Right renal pelvis (tissue), 4 donors: ENCODE measurements around the gene RHBDD3. TPM values are rescaled to one million over a fixed set of nuclear protein-coding genes. Genes with fewer than 3 reads are reported as not detected.
"Not testable (repeated sequence)": the region's sequence is repeated elsewhere in the genome, so short reads cannot be mapped to it uniquely, and the experiment has no call there.

ENCODE experiments used
- DNase-seq, 4 donors: peaks; one replicate each; pipeline ENCODE4 v3.0.0-alpha.2; 2013; ENCODE audit warnings: low read depth in 4 of 4, low spot score in 3 of 4, missing footprints in 1 of 4
- polyA plus RNA-seq, 4 donors: library from polyadenylated mRNA; unstranded; fragments of 120-200 nt; gene quantifications; one replicate each; pipeline ENCODE4 v1.2.1, GENCODE V29; 2013; ENCODE audit not compliant: insufficient read length in 4 of 4

RHBDD3 gene
- polyA plus RNA-seq, 4 donors, result 25.4 to 37.8 (median 27.1) TPM

DNA sequence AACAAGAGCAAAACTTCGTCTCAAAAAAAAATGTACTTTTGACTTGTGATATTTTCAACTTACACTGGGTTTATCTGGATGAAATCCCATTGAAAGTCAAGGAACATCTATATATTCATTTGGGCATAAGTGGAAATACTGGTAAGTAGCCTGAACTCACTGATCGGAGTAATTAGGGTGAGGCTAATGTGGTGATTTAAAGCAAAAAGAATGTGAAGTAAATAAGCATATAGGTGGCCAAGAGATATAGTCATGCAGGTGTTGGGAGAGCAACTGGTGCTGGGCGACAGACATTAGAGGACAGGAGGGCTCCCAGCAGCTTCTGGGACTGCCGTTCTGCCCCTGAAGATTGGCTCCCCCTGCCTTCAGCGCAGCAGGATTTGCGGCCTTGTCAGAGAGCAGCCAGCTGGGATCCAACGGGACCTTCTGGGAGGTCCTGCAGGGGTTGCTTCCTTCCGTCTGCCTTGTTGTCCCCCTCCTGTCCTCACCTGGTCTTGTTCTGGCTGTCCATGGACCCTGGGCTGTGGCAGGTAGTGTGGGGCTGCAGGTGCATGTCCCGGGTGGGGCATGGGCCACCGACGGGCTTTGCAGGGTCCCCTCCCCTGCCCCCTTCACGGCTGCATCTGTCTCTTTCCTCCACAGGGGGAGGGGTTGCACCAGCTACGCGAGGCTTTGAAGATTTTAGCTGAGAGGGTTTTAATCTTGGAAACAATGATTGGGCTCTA is 14.1 kb downstream of the RHBDD3 start:
- no peak for DNase-seq

DNA sequence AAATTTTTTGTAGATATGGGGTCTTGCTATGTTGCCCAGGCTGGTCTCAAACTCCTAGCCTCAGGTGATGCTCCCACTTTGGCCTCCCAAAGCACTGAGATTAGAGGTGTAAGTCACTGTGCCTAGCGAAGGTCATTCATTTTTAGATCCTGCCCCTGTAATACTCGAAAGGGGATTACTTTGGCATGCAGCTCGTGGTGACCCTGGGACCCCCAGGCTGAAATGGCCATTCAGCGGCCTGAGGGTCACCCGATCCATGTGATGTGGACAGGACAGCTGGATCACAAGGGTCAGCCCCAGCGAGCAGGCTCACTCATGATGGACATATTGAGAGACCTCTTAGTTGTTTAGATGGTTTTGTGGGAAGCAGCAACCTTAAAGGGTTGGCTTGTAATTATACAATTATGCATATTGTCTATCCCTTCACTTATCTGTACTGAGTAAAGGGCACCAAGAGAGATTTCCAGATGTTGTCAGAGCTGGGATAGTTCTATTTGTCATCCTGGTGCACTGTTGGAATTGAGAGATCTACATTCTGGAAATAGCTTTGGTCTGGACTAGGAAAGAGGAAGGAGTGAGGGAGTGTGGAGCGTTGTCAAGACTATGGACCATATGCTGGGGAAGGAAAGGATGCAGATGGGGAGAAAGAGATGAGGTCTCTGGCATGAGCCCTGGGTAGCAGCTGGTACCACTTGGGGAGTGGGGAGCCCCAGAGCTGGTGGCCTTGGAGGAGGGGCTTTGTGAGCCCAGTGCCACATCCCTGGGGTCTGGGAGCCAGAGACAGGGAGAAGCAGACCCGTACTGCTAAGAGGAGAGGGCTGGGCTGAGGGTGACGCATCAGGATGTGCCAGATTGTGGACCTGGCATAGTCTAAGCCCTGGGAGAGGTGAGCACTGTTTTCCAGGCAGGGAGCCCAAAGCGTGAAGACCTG is 15.5 kb downstream of the RHBDD3 start:
- no peak for DNase-seq

DNA sequence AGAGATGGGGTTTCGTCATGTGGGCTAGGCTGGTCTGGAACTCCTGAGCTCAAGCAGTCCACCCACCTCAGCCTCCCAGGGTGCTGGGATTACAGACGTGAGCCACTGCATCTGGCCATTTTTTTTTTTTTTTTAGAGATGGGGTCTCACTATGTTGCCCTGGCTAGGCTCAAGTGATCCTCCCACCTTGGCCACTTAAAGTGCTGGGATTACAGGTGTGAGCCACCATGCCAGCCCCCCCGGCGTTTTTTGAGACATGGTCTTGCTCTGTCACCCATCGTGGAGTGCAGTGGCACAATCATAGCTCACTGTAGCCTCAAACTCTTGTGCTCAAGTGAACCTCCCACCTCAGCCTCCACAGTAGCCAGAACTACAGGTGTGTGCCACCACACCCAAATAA is 16.5 kb downstream of the RHBDD3 start:
- DNase-seq, result no peak

DNA sequence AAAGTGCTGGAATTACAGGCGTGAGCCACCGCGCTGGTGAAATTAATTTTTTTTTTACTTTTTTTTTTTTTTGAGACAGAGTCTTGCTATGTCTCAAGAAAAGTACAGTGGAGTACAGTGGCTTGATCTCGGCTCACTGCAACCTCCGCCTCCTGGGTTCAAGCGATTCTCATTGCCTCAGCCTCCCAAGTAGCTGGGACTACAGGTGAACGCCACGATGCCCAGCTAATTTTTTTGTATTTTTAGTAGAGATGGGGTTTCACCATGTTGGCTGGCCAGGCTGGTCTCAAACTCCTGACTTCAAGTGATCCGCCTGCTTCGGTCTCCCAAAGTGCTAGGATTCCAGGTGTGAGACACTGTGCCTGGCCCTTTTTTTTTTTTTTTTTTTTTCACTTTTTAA is 19.9 kb downstream of the RHBDD3 start:
- not testable (repeated sequence) for DNase-seq

DNA sequence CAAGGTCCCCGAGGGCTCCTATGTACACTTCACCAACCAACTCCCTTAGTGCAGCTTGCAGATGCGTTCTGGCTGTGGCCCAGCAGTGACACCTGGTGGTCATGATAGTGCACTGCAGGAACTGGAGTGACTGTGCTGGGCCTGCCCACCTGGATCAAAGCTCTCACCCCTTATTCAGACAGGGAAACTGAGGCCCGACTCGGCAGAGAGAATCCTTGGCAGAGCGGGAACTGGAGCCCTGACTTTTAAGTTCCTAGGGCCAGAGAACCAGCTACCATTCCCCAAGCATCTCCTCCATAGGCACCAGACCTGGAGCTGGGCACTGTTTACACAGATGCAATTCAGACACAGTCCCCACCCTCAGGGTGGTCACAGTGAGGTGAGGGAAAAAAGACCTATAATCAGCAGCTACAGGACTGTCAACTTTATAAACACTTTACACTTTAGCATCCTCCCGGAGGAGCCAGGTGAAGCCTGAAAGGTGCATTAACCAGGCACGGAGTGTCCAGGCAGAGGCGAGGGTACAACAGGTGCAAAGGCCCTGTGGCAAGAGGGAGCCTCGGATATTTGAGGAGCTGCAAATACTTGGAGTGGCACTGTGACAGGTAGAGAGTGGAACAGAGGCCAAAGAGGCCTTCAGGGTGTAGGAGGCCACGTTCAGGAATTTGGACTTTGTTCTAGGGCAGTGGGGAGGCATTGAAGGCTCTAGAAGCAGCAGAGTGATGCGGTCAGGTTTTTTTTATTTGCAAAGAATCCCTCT is 22.0 kb downstream of the RHBDD3 start:
- peak in 3 of 4 donors; percentile 39 to 53 (median 48) for DNase-seq

DNA sequence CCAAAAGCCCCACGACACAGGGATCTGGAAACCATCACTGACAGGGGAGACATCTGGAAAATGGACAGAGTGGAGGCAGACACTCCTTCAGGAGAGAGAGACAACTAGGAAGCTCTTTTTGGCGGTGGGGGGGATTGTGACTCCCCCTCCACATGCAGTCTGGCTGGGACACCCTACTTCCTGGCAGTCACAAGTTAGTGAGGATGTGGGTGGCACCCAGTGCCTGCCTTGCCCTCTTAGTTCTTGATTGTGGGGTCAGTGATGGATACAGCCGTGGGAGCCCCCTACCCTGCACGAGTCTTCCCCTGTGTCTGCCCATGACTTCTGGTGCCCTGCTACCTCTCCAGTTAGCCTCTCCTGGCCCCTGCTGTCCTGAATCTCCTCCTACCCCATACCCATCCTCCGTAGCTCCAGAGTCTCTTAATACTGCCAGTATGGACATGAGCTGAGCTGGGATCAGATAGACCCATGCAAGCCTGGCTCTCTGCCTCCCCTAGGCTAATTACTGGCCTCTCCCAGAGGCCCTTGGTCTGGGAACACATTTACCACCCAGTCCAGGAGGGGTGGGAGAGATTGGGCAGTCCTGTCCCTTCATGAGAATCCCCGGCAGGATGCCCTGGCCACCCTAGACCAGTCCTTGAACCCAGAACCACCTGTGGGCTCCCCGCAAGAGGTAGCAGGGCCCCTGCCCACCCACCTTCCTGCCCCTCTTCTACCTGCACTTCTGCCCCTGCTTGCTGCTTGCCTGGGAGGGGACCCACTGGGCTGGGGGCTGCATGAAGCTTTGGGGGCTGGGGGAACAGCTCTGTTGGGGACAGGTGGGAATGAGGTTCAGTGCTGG is 22.8 kb downstream of the RHBDD3 start:
- no peak for DNase-seq

DNA sequence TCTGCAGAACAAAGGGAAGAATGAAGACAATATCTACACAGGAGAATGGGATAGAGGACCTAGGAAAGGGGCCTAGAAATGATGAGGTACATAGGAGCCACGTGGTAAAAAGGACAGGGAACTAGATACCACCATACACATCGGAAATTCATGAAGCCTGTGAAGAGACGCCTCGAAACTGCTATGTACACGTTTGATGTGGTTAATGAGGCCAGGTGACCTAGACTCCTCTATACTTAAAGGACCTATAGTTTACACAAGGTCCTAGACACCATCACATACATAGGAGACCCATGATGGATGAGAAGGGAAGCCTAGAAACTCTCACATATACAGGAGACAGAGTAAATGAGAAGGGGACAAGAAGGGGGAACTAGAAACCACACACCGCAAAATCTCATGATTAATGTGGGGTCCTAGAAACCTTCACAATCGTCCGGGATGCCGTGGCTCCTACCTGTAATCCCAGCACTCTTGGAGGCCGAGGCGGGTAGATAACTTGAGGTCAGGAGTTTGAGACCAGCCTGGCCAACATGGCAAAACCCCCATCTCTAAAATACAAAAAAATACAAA is 23.8 kb downstream of the RHBDD3 start:
- DNase-seq, result no peak

DNA sequence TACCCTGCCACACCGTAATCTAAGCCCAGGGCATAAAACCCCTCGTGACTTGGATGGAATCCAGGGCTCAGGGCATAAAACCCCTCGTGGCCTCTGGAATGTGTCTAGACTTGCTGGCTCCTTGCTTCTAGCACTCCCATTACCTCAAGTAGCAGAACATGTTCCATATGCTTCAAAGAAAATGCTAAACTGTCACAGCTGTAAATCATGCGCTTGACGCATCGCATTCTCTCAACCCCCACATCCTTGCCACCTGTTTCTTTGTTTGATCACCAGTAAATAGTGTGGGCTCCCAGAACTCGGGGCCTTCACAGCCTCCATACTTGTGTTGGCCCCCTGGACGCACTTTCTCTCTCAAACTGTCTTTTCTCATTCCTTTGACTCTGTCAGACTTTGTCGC is 27.3 kb downstream of the RHBDD3 start:
- not testable (repeated sequence) for DNase-seq

DNA sequence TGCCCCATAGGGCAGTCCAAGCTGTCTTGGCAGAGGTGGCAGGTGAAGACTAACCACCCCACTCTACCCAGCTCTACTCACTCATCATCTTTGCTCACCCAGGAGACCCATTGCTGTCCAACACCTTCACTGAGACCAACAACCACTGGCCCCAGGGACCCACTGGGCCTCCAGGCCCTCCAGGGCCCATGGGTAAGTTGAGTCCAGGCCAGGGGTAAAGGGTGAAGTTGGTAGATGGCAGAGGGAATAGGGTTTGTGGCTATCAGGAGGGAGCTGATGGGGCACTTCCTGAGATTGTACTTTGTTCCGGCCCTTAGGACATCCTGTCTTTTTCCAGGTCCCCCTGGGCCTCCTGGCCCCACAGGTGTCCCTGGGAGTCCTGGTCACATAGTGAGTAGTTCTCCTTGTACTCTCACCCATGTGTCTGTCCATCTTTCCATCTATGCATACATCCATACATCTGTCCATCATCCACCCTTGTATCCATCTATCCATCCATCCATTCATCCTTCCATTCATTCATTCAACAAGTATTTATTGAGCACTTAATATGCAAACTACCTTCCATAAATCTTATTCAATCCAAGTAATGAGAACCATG is 34.4 kb downstream of the RHBDD3 start:
- DNase-seq, result no peak

DNA sequence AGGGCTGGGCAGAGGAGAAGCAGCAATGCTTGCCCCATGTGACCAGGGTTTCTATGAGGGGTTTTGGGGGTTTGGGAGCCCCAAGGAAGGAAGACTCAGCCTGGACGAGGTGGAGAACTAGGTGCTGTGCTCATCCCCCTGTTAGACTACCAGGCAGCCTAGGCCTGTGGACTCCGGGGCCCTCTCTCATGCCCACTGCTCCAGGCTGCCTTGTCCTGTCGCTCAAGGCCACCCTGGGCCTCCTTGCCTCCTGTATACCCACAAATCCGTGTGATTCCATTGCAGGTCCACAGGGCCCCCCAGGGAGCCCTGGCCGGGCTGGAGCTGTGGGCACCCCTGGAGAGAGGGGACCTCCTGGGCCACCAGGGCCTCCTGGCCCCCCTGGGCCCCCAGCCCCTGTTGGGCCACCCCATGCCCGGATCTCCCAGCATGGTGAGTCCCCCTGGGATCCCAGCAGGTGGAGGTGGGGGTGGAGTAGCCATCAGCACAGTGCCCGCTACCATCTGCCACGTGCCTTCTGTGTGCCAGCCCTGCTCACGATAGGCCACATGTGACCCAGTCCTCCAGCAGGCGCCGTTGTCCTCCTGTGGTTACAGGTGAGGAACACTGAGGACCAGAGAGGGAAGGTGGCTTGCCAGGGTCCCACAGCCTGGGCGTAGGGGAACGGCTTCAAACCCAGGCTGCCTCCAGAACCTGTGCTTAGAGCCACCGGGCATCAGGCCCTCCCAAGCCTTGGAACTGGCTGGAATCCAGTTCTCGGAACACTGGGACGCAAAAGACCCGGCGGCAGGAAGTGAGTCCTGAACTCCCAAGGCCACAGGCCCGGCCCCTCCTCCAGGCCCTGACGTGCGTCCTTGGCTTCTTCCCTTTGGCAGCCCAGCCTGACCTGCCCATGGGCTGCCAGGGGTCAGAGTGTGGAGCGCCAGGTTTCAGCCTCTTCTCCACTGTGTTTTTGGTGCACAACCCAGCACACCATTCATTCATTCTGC is 35.5 kb downstream of the RHBDD3 start:
- DNase-seq, result no peak

DNA sequence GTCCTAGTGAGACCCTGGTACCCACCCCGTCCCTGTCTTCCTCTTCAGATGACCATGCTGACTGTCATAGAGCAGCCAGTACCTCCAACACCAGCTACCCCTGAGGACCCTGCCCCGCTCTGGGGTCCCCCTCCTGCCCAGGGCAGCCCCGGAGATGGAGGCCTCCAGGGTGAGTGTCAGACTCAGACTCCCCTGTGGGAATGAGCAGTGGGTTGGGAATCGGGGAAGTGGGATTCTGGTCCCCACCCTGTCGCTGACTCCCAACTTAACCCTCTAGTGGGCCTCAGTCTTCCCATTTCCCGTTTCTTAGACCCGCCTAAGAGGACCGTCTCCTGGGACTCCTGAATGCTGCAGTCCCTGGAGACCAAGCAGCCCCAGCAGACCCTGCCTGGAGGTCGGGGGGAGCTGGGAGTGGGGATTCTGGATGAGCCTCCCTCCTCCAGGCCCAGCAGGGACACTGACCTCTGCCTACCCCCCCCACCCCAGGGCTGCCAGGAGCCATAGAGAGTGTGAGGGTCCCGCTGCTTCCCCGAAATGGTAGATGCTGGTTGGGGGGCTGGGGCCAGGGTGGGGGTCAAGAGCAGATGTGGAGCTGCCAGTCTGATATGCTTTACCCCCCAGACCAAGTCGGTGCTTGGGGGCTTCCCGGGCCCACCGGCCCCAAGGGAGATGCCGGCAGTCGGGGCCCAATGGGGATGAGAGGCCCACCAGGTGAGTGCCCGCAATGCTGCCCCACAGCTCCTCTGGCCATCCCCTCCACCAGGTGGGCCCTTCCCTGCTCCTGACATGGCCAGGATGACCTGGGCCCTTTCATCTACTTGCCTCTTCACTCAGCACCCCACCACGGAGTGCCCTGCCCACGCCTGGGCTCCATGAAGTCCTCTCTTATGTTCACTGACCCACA is 36.6 kb downstream of the RHBDD3 start:
- no peak for DNase-seq

DNA sequence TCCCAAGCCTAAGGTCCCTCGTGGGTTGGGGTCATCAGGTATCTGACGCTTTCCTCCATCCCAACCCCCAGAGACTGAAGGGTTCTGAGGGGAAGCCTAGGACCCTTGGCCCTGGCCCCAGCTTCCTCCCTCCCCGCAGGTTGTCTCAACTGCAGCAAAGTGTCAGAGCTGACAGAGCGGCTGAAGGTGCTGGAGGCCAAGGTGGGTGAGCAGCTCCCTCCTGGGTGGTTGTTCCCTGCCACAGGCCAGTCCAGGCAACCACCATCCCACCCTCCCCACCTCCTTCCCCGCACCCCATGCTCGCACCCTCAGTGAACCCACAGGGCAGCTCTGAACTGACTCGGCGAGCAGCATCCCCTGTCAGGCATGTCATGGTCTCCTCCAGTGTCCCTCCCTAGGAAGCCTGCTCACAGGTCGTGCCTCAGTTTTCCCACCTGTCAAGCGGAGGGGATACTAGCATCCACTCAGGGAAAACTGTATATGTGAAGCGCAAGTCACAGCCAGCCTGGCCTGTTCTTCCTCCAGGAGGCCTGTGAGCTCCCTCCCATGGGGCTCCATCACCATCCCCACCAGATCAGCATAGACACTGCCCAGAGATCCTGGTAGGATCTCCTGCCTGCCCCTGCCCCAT is 41.3 kb downstream of the RHBDD3 start:
- no peak for DNase-seq

DNA sequence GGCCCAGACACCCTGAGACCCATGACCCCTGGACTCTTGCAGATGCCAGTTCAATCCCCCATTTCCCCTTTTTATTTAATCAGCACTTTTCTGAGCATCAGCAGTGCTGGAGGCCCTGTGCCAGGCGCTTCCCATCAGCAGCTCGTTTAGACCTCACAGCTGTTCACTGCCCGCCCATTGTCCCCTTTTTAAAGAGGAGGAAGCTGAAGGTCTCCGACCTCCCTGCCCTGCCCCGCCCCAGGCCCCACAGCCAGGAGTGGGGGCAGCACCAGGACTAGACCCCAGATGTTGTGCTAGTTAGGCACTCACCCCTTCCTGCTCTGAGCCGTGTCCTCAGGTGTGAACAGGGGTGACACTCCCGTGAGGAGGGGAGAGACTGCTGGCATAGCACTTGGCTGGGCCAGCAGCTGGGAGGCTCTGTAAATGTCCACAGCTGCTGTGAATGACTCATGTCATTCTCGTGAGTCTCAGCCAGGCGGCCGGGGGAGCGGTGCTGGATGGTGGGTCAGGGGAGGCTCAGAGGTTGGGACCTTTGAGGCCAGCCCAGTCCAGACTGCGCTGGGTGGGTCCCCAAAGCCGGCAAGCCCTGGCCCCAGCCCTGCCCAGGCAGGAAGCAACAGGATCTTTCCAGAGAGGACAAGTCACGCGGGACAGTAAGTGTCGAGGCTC is 42.2 kb downstream of the RHBDD3 start:
- DNase-seq, result no peak

DNA sequence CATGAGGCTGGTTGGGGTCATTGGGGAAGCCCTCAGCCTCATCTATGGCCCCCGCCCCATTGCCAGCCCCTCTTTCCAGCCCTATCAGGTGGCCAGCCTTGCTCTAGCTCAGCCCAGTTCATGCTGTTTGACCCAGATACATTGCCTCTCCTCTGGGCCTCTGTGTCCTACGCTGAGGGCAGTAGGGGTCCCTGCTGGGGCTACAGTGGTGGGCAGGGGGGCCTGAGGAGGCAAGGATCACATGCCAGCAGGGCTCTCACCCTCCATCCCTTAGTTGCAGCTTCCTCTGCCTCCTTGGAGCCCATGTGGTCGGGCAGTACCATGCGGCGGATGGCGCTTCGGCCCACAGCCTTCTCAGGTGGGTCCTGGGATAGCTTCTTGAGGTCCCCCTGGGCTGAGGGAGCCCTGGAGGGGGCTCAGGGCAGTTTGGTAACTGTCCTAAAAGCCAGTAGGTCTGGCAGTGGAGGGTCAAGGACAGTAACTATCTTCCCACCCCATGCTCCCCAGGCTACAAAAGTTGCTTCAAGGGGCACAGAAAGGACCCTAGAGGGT is 42.8 kb downstream of the RHBDD3 start:
- DNase-seq, result no peak

DNA sequence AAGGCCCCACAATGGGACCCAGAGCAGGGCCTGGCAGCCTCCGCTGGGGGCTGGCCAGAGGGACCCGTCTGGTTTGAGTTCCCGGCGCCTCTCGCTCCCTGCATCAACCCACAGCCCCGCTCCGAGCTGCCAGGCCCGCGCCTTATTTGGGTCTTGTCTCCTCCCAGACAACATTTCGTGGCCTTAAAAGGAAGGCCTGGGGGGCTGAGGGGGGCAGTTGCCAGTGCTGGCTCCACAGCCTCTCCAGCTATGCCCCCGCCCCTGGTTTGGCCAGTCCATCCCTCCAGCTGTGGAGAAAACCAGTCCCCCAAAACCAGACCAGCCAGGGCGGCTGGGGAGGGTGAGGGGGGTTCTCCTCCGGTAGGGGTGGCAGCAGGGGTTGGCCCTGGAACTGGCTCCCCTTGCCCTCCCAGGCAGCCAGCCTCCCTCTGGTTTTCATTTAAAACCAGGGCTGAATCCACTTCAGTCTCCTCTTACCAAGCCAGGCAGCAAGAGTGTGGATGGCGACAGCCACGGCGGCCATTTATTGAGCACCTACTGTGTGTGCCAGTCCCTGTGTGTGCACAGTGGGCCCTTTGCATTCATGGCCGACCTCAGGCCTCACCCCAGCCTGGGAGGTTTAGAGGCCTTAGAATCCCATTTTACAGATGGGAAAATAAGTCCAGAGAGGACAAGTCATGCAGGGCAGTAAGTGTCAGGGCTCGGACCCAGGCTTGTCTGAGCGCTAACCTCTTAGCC is 43.5 kb downstream of the RHBDD3 start:
- no peak for DNase-seq
